Measurements from ENCODE around the gene SORCS1. TPM values are rescaled to one million over a fixed set of nuclear protein-coding genes. Genes with fewer than 3 reads are reported as not detected.

Gene SORCS1
- total and polyA plus RNA-seq, 2 donors (not counting 1 experiment from before 2014, with no cell fraction given): not detected

DNA sequence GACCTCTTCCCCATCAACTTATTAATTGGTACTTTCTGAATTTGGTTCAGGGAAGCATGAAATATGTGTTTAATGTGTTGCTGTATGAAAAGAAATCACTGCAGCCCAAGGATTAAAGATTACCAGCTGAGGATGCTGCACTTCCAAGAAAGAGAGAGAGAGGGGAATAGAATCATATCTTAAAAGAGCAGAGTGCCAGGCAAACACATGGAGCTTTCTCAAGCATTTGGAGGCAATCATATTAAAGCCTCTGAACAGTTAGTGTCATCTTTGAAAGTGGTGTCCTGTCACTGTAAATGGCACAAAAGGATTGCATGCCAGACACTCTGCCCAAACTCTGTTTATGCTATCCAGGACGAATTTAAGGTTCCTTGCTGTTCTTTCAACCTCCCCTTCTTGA lies 386.7 kb downstream of the SORCS1 start:
- H3K27me3 ChIP-seq (replicated peaks in 1 of 4; ENCODE audit: control extremely low read depth in 1 of 4, control insufficient read depth in 3 of 4, insufficient read depth in 4 of 4, low read length in 3 of 4): no peaks in the 10 kb centered on the region
- intact Hi-C loops (cut with micrococcal nuclease): no loop called here
- no peaks in the 10 kb centered on the region for H3K79me2 ChIP-seq (ENCODE audit: control insufficient read depth, insufficient read depth, low read length)
- ChIA-PET CTCF (no interaction called here), POLR2A (no interaction called here)
- Mint-ChIP-seq H3K9me3 (ENCODE audit: insufficient read depth) (no peaks in the 10 kb centered on the region), H3K4me3 (no peak overlapping the region), H3K4me1 (no peaks in the 10 kb centered on the region), H3K27ac (no peak overlapping the region), H3K27me3 (peaks cover 3% of the 10 kb centered on the region)
- H4K20me1 ChIP-seq (ENCODE audit: control insufficient read depth, insufficient read depth, low read length, poor library complexity, severe bottlenecking): no peaks in the 10 kb centered on the region
- no CpG with 5 or more reads among the region's 1 CpG for WGBS (ENCODE audit: insufficient coverage)
- no peaks in the 10 kb centered on the region for H3K36me3 ChIP-seq (replicated peaks in 1 of 2; ENCODE audit: control extremely low read depth in 1 of 2, control insufficient read depth in 1 of 2, extremely low read depth in 1 of 2, insufficient read depth in 2 of 2, low read length in 1 of 2)
- no peak for DNase-seq
- ATAC-seq (ENCODE audit: low read depth): no peak
- H3K9me3 ChIP-seq (ENCODE audit: control extremely low read depth in 1 of 3, control insufficient read depth in 2 of 3, insufficient read depth in 1 of 3, low read length in 2 of 3): no peaks in the 10 kb centered on the region
- H3K4me3 ChIP-seq (ENCODE audit: control extremely low read depth in 1 of 5, extremely low read depth in 1 of 5, insufficient read depth in 1 of 5, low read depth in 2 of 5, low read length in 4 of 5): no peak overlapping the region
- no peak overlapping the region for H3K27ac ChIP-seq (ENCODE audit: low read length in 2 of 2)
- H3K4me2 ChIP-seq (replicated peaks; ENCODE audit: low read depth, low read length, poor library complexity, severe bottlenecking): no peak overlapping the region
- H3K9ac ChIP-seq (ENCODE audit: low read length): no peak overlapping the region
- H2AFZ ChIP-seq (ENCODE audit: insufficient read depth, low read depth, low read length, poor library complexity, severe bottlenecking): no peak overlapping the region
- TF ChIP-seq EZH2 (IDR thresholded peaks at IDR 0.05; ENCODE audit: borderline replicate concordance, insufficient read depth, low read depth, low read length, poor library complexity, severe bottlenecking) (no peak), CTCF (IDR thresholded peaks at IDR 0.05) (no peak)
- no peaks in the 10 kb centered on the region for H3K4me1 ChIP-seq (ENCODE audit: control insufficient read depth in 2 of 2, insufficient read depth in 2 of 2, low read length in 2 of 2)

DNA sequence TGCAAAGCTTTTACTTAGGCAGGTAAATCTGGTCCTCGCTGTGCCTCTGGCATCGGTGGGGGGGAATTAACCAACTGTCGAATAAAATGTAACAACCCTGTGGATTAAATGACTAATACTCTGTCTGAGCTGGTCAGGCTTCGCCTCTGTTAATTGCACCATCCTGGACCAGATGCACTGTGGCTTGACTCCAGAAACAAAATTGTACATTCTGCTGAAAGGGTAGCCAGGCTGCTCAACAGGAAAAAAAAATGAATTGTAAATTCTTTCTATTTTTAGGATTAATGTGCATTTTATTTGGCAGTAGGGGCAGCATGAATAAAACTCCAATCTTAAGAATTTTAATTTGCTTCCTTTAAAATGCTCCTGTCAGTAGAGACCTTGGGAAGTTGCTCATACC lies 389.4 kb downstream of the SORCS1 start:
- Histone ChIP-seq H3K4me1 (ENCODE audit: control insufficient read depth in 2 of 2, insufficient read depth in 2 of 2, low read length in 2 of 2) (no peaks in the 10 kb centered on the region), H3K36me3 (replicated peaks in 1 of 2; ENCODE audit: control extremely low read depth in 1 of 2, control insufficient read depth in 1 of 2, extremely low read depth in 1 of 2, insufficient read depth in 2 of 2, low read length in 1 of 2) (no peaks in the 10 kb centered on the region), H4K20me1 (ENCODE audit: control insufficient read depth, insufficient read depth, low read length, poor library complexity, severe bottlenecking) (no peaks in the 10 kb centered on the region), H2AFZ (ENCODE audit: insufficient read depth, low read depth, low read length, poor library complexity, severe bottlenecking) (no peak overlapping the region), H3K9me3 (ENCODE audit: control extremely low read depth in 1 of 3, control insufficient read depth in 2 of 3, insufficient read depth in 1 of 3, low read length in 2 of 3) (no peaks in the 10 kb centered on the region), H3K4me3 (ENCODE audit: control extremely low read depth in 1 of 5, extremely low read depth in 1 of 5, insufficient read depth in 1 of 5, low read depth in 2 of 5, low read length in 4 of 5) (no peak overlapping the region), H3K27me3 (replicated peaks in 1 of 4; ENCODE audit: control extremely low read depth in 1 of 4, control insufficient read depth in 3 of 4, insufficient read depth in 4 of 4, low read length in 3 of 4) (no peaks in the 10 kb centered on the region), H3K4me2 (replicated peaks; ENCODE audit: low read depth, low read length, poor library complexity, severe bottlenecking) (no peak overlapping the region), H3K27ac (ENCODE audit: low read length in 2 of 2) (no peak overlapping the region), H3K9ac (ENCODE audit: low read length) (no peak overlapping the region), H3K79me2 (ENCODE audit: control insufficient read depth, insufficient read depth, low read length) (no peaks in the 10 kb centered on the region)
- Mint-ChIP-seq H3K27ac (no peak overlapping the region), H3K27me3 (peaks cover 3% of the 10 kb centered on the region), H3K4me3 (no peak overlapping the region), H3K9me3 (ENCODE audit: insufficient read depth) (no peaks in the 10 kb centered on the region), H3K4me1 (no peaks in the 10 kb centered on the region)
- 89% methylated on average over 4 of the region's 4 CpGs for WGBS (ENCODE audit: insufficient coverage)
- TF ChIP-seq CTCF (IDR thresholded peaks at IDR 0.05) (no peak), EZH2 (IDR thresholded peaks at IDR 0.05; ENCODE audit: borderline replicate concordance, insufficient read depth, low read depth, low read length, poor library complexity, severe bottlenecking) (no peak)
- ChIA-PET CTCF (no interaction called here), POLR2A (no interaction called here)
- DNase-seq (no peak), ATAC-seq (ENCODE audit: low read depth) (no peak)
- intact Hi-C loops (cut with micrococcal nuclease): no loop called here
